ENCODE measurements around the gene FICD.

DNA sequence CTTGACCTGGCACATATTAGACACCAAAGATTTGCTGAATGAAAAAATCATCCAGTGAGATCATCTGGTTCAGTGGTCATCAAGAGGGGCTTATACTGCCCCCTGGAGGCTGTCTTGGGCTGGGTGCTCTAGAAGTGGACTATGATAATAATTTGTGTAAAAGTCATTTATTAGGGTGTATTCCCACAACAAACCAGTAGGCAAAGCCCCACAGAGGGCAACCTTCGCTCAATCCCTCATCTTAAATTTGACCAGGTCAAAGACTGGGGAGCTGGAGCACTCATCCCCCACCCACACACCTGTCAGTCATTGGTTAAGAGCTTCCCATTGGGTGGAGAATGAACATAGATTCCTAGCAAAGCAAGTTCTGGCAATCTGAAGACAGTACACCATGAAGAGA lies 20.0 kb upstream of the FICD start:
- no peak for TF ChIP-seq EZH2 (IDR thresholded peaks at IDR 0.05; ENCODE audit: borderline replicate concordance, low read depth, low read length, severe bottlenecking)
- TF ChIP-seq, protein P1, sequence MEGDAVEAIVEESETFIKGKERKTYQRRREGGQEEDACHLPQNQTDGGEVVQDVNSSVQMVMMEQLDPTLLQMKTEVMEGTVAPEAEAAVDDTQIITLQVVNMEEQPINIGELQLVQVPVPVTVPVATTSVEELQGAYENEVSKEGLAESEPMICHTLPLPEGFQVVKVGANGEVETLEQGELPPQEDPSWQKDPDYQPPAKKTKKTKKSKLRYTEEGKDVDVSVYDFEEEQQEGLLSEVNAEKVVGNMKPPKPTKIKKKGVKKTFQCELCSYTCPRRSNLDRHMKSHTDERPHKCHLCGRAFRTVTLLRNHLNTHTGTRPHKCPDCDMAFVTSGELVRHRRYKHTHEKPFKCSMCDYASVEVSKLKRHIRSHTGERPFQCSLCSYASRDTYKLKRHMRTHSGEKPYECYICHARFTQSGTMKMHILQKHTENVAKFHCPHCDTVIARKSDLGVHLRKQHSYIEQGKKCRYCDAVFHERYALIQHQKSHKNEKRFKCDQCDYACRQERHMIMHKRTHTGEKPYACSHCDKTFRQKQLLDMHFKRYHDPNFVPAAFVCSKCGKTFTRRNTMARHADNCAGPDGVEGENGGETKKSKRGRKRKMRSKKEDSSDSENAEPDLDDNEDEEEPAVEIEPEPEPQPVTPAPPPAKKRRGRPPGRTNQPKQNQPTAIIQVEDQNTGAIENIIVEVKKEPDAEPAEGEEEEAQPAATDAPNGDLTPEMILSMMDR (IDR thresholded peaks at IDR 0.05; ENCODE audit: borderline replicate concordance, extremely low read depth, low read length, poor library complexity, severe bottlenecking) = peak; percentile 62
